ENCODE data around the gene ABHD2. TPM values are rescaled to one million over a fixed set of nuclear protein-coding genes. Genes with fewer than 3 reads are reported as not detected.
A peak's percentile ranks its signal among the peaks of the same experiment; 100 is the strongest.

Gene ABHD2
- total RNA-seq, 1 experiment from 2014 or later, result 148 TPM

- intact Hi-C loops (cut with micrococcal nuclease; ENCODE audit: unreplicated experiment), result loop anchor here (5.0 kb wide), 2 partner anchors 35 to 95 kb away; partner anchors contain the start of gene FANCI
- Histone ChIP-seq H3F3A (ENCODE audit: insufficient read depth, low read depth) (peaks cover 5% of the 10 kb centered on the region; the same call in 1 of the 2 replicates), H3K36me3 (ENCODE audit: low read depth) (no peaks in the 10 kb centered on the region), H3K27me3 (ENCODE audit: insufficient read depth, low read depth) (no peaks in the 10 kb centered on the region), H3K4me1 (replicated peaks; ENCODE audit: insufficient read depth) (no peaks in the 10 kb centered on the region), H3K4me3 (no peak overlapping the region), H2AFZ (no peak overlapping the region), H3K27ac (no peak overlapping the region), H3K4me2 (peak overlapping the region; percentile 58), H3K9me3 (ENCODE audit: insufficient read depth, low read depth) (no peaks in the 10 kb centered on the region), H3K79me2 (ENCODE audit: low read depth) (no peaks in the 10 kb centered on the region), H4K20me1 (ENCODE audit: insufficient read depth) (no peaks in the 10 kb centered on the region; the same call in 1 of the 2 replicates), H3K9me2 (ENCODE audit: insufficient read depth) (no peaks in the 10 kb centered on the region)
- ChIA-PET POLR2A (ENCODE audit: unreplicated experiment) (no interaction called here), CTCF (interaction anchor here (0.5 to 1.3 kb wide), 8 partner anchors 9 to 305 kb away, joined by 3 to 9 read pairs (median 3); partner anchors contain the start of gene FANCI)
- peak; percentile 55 to 74 for DNase-seq
- no peak for TF ChIP-seq EZH2 (IDR thresholded peaks at IDR 0.05; ENCODE audit: low read depth)
- peak; percentile 96 for TF ChIP-seq CTCF (conservative IDR thresholded peaks at IDR 0.05)
- BruUV-seq (replicated peaks), result no TSS peak
These were observed 118.7 kb downstream of the ABHD2 start for GRCh38 chr15:89206908-89207331.

- no peak overlapping the region for H3K27ac ChIP-seq
- peaks cover 5% of the 10 kb centered on the region; the same call in 1 of the 2 replicates for H3F3A ChIP-seq (ENCODE audit: insufficient read depth, low read depth)
- H3K4me1 ChIP-seq (replicated peaks; ENCODE audit: insufficient read depth), result no peaks in the 10 kb centered on the region
- H3K9me3 ChIP-seq (ENCODE audit: insufficient read depth, low read depth), result no peaks in the 10 kb centered on the region
- no peak for TF ChIP-seq EZH2 (IDR thresholded peaks at IDR 0.05; ENCODE audit: low read depth)
- no peak for TF ChIP-seq CTCF (conservative IDR thresholded peaks at IDR 0.05)
- no peaks in the 10 kb centered on the region for H4K20me1 ChIP-seq (ENCODE audit: insufficient read depth)
- H3K4me3 ChIP-seq, result no peak overlapping the region
- BruUV-seq (replicated peaks), result no TSS peak
- intact Hi-C loops (cut with micrococcal nuclease; ENCODE audit: unreplicated experiment), result loop anchor here (5.0 kb wide), 2 partner anchors 34 to 94 kb away; partner anchors contain the start of gene FANCI
- no peaks in the 10 kb centered on the region for H3K36me3 ChIP-seq (ENCODE audit: low read depth)
- POLR2A ChIA-PET (ENCODE audit: unreplicated experiment), result interaction anchor here (0.7 kb wide), 1 partner anchor 308 kb away, joined by 3 read pairs; no protein-coding TSS in a partner anchor
- CTCF ChIA-PET, result no interaction called here
- DNase-seq, result no peak
- H2AFZ ChIP-seq, result no peak overlapping the region
- H3K27me3 ChIP-seq (ENCODE audit: insufficient read depth, low read depth), result no peaks in the 10 kb centered on the region
- no peaks in the 10 kb centered on the region for H3K79me2 ChIP-seq (ENCODE audit: low read depth)
- H3K4me2 ChIP-seq, result no peak overlapping the region
- no peaks in the 10 kb centered on the region for H3K9me2 ChIP-seq (ENCODE audit: insufficient read depth)
These were observed 120.0 kb downstream of the ABHD2 start for GRCh38 chr15:89208256-89208655.

- no peak overlapping the region for H3K4me2 ChIP-seq
- no peaks in the 10 kb centered on the region for H3K9me2 ChIP-seq (ENCODE audit: insufficient read depth)
- BruUV-seq (replicated peaks), result no TSS peak
- H3K36me3 ChIP-seq (ENCODE audit: low read depth), result no peaks in the 10 kb centered on the region
- TF ChIP-seq CTCF (conservative IDR thresholded peaks at IDR 0.05), result no peak
- no peak for TF ChIP-seq EZH2 (IDR thresholded peaks at IDR 0.05; ENCODE audit: low read depth)
- no peak overlapping the region for H2AFZ ChIP-seq
- H3K4me3 ChIP-seq, result no peak overlapping the region
- H3K27ac ChIP-seq, result no peak overlapping the region
- ChIA-PET CTCF (no interaction called here), POLR2A (ENCODE audit: unreplicated experiment) (no interaction called here)
- no peak for DNase-seq
- H3F3A ChIP-seq (ENCODE audit: insufficient read depth, low read depth), result no peaks in the 10 kb centered on the region; the same call in 1 of the 2 replicates
- no peaks in the 10 kb centered on the region for H3K9me3 ChIP-seq (ENCODE audit: insufficient read depth, low read depth)
- intact Hi-C loops (cut with micrococcal nuclease; ENCODE audit: unreplicated experiment), result loop anchor here (5.0 kb wide), 2 partner anchors 33 to 93 kb away; partner anchors contain the start of gene FANCI
- no peaks in the 10 kb centered on the region for H3K27me3 ChIP-seq (ENCODE audit: insufficient read depth, low read depth)
- no peaks in the 10 kb centered on the region for H3K4me1 ChIP-seq (replicated peaks; ENCODE audit: insufficient read depth)
- no peaks in the 10 kb centered on the region for H4K20me1 ChIP-seq (ENCODE audit: insufficient read depth)
- no peaks in the 10 kb centered on the region for H3K79me2 ChIP-seq (ENCODE audit: low read depth)
These were observed 120.8 kb downstream of the ABHD2 start for GRCh38 chr15:89209057-89209456.
